ENCODE results near the gene IFIT2.

The IFIT2 gene

DNA sequence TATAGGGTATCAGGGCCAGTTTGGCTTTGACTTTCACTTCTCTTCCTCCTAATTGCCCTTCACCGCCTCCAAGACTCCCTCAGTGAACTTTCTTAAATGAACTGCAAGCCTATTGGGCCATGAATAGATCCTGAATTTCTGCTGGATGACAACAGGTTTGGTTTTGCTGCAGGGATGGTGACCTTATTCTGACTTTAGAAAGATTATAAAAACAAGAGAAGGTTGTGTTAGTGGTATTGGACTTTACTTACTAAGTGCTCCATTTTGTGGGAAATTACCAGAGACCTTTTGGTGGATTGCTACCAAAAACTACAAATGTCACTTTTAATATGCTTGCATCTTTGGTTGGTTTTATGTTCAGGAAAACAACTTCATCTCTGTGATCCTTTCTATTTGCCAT, 38.8 kb upstream of the IFIT2 start:
- Histone ChIP-seq H3K9me3 (ENCODE audit: control insufficient read depth, low read length) (no peaks in the 10 kb centered on the region), H3K27ac (ENCODE audit: insufficient read depth, low read depth, low read length, poor library complexity, severe bottlenecking) (no peak overlapping the region), H3K4me3 (ENCODE audit: insufficient read depth, low read depth, low read length) (no peak overlapping the region), H3K4me1 (ENCODE audit: control insufficient read depth, insufficient read depth, low read length) (no peaks in the 10 kb centered on the region), H3K36me3 (ENCODE audit: control insufficient read depth, insufficient read depth, low read length) (no peaks in the 10 kb centered on the region), H3K27me3 (ENCODE audit: control insufficient read depth, insufficient read depth, low read length, poor library complexity, severe bottlenecking) (no peaks in the 10 kb centered on the region)
- WGBS, 2 experiments = 91 to 95% methylated on average over 1 of the region's 1 CpG

- no peaks in the 10 kb centered on the region for H3K9me3 ChIP-seq (ENCODE audit: control insufficient read depth, low read length)
- H3K27me3 ChIP-seq (ENCODE audit: control insufficient read depth, insufficient read depth, low read length, poor library complexity, severe bottlenecking) = no peaks in the 10 kb centered on the region
- H3K36me3 ChIP-seq (ENCODE audit: control insufficient read depth, insufficient read depth, low read length) = no peaks in the 10 kb centered on the region
- no peak overlapping the region for H3K4me3 ChIP-seq (ENCODE audit: insufficient read depth, low read depth, low read length)
- H3K27ac ChIP-seq (ENCODE audit: insufficient read depth, low read depth, low read length, poor library complexity, severe bottlenecking) = no peak overlapping the region
- WGBS, 2 experiments = 95% methylated on average over 1 of the region's 1 CpG
- no peaks in the 10 kb centered on the region for H3K4me1 ChIP-seq (ENCODE audit: control insufficient read depth, insufficient read depth, low read length)
These were observed 38.3 kb upstream of the IFIT2 start for GRCh38 chr10:89263531-89263930.

DNA sequence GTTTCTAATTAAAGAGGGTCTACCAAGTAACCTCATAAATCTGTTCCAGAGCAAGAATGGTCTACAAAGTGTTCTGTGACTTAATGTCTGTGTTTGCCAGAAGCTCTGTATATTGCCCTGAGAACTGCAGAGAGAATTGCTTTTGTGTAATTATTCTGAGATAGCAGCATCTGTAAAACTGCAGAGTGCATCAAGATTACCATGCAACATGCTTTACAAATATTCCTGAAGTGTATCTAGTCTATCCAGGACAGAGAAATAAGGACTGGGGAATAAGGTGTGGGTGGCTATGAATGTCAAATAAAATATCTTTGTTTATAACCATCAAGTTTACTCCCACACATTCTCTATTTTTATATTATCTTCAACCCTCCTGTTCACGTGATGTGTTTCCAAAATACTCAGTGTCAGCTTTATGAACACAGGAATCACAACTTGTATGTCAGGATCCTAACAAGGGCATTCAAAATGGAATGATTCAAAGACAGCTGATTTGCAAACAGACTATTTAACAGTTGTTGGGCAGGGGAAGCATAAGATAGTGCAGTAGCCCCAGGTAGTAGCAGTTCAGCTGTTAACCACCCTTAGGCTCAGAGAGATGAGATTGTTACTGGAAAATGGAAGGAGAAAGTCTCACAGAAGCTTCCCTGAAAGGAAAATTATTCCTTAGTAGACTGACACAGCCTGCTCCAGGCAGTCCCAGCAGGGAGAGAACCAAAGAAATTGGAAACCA, 35.0 kb upstream of the IFIT2 start:
- no peaks in the 10 kb centered on the region for H3K4me1 ChIP-seq (ENCODE audit: control insufficient read depth, insufficient read depth, low read length)
- H3K9me3 ChIP-seq (ENCODE audit: control insufficient read depth, low read length) = no peaks in the 10 kb centered on the region
- WGBS, 2 experiments = 86 to 92% methylated on average over 1 of the region's 1 CpG
- no peaks in the 10 kb centered on the region for H3K36me3 ChIP-seq (ENCODE audit: control insufficient read depth, insufficient read depth, low read length)
- no peaks in the 10 kb centered on the region for H3K27me3 ChIP-seq (ENCODE audit: control insufficient read depth, insufficient read depth, low read length, poor library complexity, severe bottlenecking)
- no peak overlapping the region for H3K27ac ChIP-seq (ENCODE audit: insufficient read depth, low read depth, low read length, poor library complexity, severe bottlenecking)
- no peak overlapping the region for H3K4me3 ChIP-seq (ENCODE audit: insufficient read depth, low read depth, low read length)

- H3K36me3 ChIP-seq (ENCODE audit: control insufficient read depth, insufficient read depth, low read length) = no peaks in the 10 kb centered on the region
- H3K4me3 ChIP-seq (ENCODE audit: insufficient read depth, low read depth, low read length) = no peak overlapping the region
- H3K27me3 ChIP-seq (ENCODE audit: control insufficient read depth, insufficient read depth, low read length, poor library complexity, severe bottlenecking) = no peaks in the 10 kb centered on the region
- H3K9me3 ChIP-seq (ENCODE audit: control insufficient read depth, low read length) = no peaks in the 10 kb centered on the region
- no peaks in the 10 kb centered on the region for H3K4me1 ChIP-seq (ENCODE audit: control insufficient read depth, insufficient read depth, low read length)
- WGBS, 2 experiments = 100% methylated on average over 1 of the region's 3 CpGs; no CpG with 5 or more reads in 1 of the 2 experiments
- no peak overlapping the region for H3K27ac ChIP-seq (ENCODE audit: insufficient read depth, low read depth, low read length, poor library complexity, severe bottlenecking)
These were observed 32.3 kb upstream of the IFIT2 start for GRCh38 chr10:89269433-89270152.

GRCh38 chr10:89270153-89270483, 31.7 kb upstream of the IFIT2 start:
- no peaks in the 10 kb centered on the region for H3K9me3 ChIP-seq (ENCODE audit: control insufficient read depth, low read length)
- H3K27me3 ChIP-seq (ENCODE audit: control insufficient read depth, insufficient read depth, low read length, poor library complexity, severe bottlenecking) = no peaks in the 10 kb centered on the region
- no peak overlapping the region for H3K27ac ChIP-seq (ENCODE audit: insufficient read depth, low read depth, low read length, poor library complexity, severe bottlenecking)
- H3K4me1 ChIP-seq (ENCODE audit: control insufficient read depth, insufficient read depth, low read length) = no peaks in the 10 kb centered on the region
- no peaks in the 10 kb centered on the region for H3K36me3 ChIP-seq (ENCODE audit: control insufficient read depth, insufficient read depth, low read length)
- no peak overlapping the region for H3K4me3 ChIP-seq (ENCODE audit: insufficient read depth, low read depth, low read length)

- Histone ChIP-seq H3K4me1 (ENCODE audit: control insufficient read depth, insufficient read depth, low read length) (no peaks in the 10 kb centered on the region), H3K4me3 (ENCODE audit: insufficient read depth, low read depth, low read length) (no peak overlapping the region), H3K27ac (ENCODE audit: insufficient read depth, low read depth, low read length, poor library complexity, severe bottlenecking) (no peak overlapping the region), H3K36me3 (ENCODE audit: control insufficient read depth, insufficient read depth, low read length) (no peaks in the 10 kb centered on the region), H3K27me3 (ENCODE audit: control insufficient read depth, insufficient read depth, low read length, poor library complexity, severe bottlenecking) (no peaks in the 10 kb centered on the region), H3K9me3 (ENCODE audit: control insufficient read depth, low read length) (no peaks in the 10 kb centered on the region)
- 90 to 92% methylated on average over 2 of the region's 2 CpGs for WGBS, 2 experiments
These were observed 30.3 kb upstream of the IFIT2 start for GRCh38 chr10:89271532-89271931.

DNA sequence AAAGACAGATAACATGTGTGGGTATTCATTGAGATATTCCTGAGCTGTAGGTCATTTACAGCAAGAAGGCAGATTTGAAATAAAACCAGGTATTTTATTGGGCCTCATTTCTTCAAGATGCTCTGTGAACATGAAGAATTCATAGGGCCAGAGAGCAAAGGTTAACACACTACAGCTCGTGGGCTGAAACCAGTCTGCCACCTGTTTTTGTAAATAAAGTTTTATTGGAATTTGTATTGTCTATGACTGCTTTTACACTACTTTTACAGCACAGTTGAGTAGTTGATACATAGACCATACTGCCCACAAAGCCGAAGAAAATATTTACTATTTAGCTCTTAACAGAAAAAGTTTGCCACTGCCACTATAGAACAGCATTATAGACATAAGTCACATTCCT, 28.2 kb upstream of the IFIT2 start:
- Histone ChIP-seq H3K4me1 (ENCODE audit: control insufficient read depth, insufficient read depth, low read length) (peaks cover 7% of the 10 kb centered on the region), H3K27me3 (ENCODE audit: control insufficient read depth, insufficient read depth, low read length, poor library complexity, severe bottlenecking) (no peaks in the 10 kb centered on the region), H3K9me3 (ENCODE audit: control insufficient read depth, low read length) (no peaks in the 10 kb centered on the region)

DNA sequence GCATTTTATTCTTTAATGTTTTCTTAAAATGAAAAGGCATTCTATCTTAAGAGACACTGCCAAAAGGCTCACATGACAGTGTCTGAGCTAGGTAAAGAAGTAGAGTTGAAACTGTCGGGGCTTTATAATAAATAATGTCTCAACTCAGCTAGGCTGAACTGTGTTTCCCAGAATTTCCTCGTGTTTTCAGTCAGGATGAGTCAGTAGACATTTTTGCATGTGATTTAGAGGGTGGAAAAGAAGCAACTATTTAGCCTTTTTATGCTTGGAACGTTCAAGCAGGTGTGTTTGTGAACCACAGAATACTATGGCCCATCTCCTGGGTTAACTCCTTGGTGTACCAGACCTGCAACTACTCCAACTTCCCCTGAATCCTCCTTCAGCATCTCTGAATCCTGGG, 26.9 kb upstream of the IFIT2 start:
- peaks cover 7% of the 10 kb centered on the region for H3K4me1 ChIP-seq (ENCODE audit: control insufficient read depth, insufficient read depth, low read length)
- H3K9me3 ChIP-seq (ENCODE audit: control insufficient read depth, low read length) = no peaks in the 10 kb centered on the region
- no peak overlapping the region for H3K4me3 ChIP-seq (ENCODE audit: insufficient read depth, low read depth, low read length)
- H3K36me3 ChIP-seq (ENCODE audit: control insufficient read depth, insufficient read depth, low read length) = no peaks in the 10 kb centered on the region
- H3K27me3 ChIP-seq (ENCODE audit: control insufficient read depth, insufficient read depth, low read length, poor library complexity, severe bottlenecking) = no peaks in the 10 kb centered on the region
- no peak overlapping the region for H3K27ac ChIP-seq (ENCODE audit: insufficient read depth, low read depth, low read length, poor library complexity, severe bottlenecking)
- 80 to 84% methylated on average over 3 of the region's 3 CpGs for WGBS, 2 experiments

More for the DNA sequence above, 28.2 kb upstream of the IFIT2 start:
- Histone ChIP-seq H3K36me3 (ENCODE audit: control insufficient read depth, insufficient read depth, low read length) (no peaks in the 10 kb centered on the region), H3K4me3 (ENCODE audit: insufficient read depth, low read depth, low read length) (no peak overlapping the region), H3K27ac (ENCODE audit: insufficient read depth, low read depth, low read length, poor library complexity, severe bottlenecking) (no peak overlapping the region)
- 83 to 90% methylated on average over 2 of the region's 2 CpGs for WGBS, 2 experiments

- no peaks in the 10 kb centered on the region for H3K9me3 ChIP-seq (ENCODE audit: control insufficient read depth, low read length)
- WGBS, 2 experiments = 91 to 92% methylated on average over 5 to 6 of the region's 6 CpGs
These were observed 26.5 kb upstream of the IFIT2 start for GRCh38 chr10:89275383-89275782.

DNA sequence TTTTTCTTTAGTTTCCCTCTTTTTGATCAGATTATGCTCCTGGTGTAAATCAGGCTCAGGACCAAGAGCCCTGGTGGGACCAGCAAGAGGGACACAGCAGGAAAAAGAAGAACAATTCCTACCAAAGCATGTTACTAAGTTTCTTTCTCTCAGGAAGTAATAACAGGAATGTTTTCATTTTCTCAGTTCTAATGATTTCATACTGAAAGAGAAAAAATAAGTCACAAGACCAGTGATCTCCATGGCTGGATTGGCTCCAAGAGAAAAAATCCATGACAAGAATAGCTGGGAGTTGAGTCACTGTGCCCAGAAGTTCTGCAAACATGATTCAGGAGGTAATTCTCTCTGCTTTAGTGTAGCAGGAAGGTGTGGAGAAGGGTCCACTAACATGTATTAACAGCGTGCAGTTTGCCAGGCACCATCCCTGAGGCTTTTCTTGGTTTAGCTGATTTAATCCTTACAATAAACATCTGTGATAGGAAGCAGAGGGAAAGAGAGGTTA, 23.8 kb upstream of the IFIT2 start:
- Histone ChIP-seq H3K4me1 (ENCODE audit: control insufficient read depth, insufficient read depth, low read length) (peaks cover 7% of the 10 kb centered on the region), H3K4me3 (ENCODE audit: insufficient read depth, low read depth, low read length) (no peak overlapping the region), H3K9me3 (ENCODE audit: control insufficient read depth, low read length) (no peaks in the 10 kb centered on the region), H3K27ac (ENCODE audit: insufficient read depth, low read depth, low read length, poor library complexity, severe bottlenecking) (no peak overlapping the region), H3K27me3 (ENCODE audit: control insufficient read depth, insufficient read depth, low read length, poor library complexity, severe bottlenecking) (no peaks in the 10 kb centered on the region), H3K36me3 (ENCODE audit: control insufficient read depth, insufficient read depth, low read length) (no peaks in the 10 kb centered on the region)
- 73 to 74% methylated on average over 1 of the region's 1 CpG for WGBS, 2 experiments

More at GRCh38 chr10:89275383-89275782, 26.5 kb upstream of the IFIT2 start:
- Histone ChIP-seq H3K27me3 (ENCODE audit: control insufficient read depth, insufficient read depth, low read length, poor library complexity, severe bottlenecking) (no peaks in the 10 kb centered on the region), H3K4me3 (ENCODE audit: insufficient read depth, low read depth, low read length) (no peak overlapping the region), H3K36me3 (ENCODE audit: control insufficient read depth, insufficient read depth, low read length) (no peaks in the 10 kb centered on the region), H3K27ac (ENCODE audit: insufficient read depth, low read depth, low read length, poor library complexity, severe bottlenecking) (no peak overlapping the region), H3K4me1 (ENCODE audit: control insufficient read depth, insufficient read depth, low read length) (peaks cover 7% of the 10 kb centered on the region)
